ENCODE data around the gene LRRC75A.
A peak's percentile ranks its signal among the peaks of the same experiment; 100 is the strongest.

- TF ChIP-seq SUZ12 (IDR thresholded peaks at IDR 0.05; ENCODE audit: low read depth, low read length) (no peak), JUND (CRISPR knock-in tag; IDR thresholded peaks at IDR 0.05) (no peak), ZNF720 (CRISPR knock-in tag; IDR thresholded peaks at IDR 0.05) (no peak), POLR2A (IDR thresholded peaks at IDR 0.05; ENCODE audit: insufficient read depth in 1 of 2, low read depth in 2 of 2, low read length in 2 of 2) (0 out of 4 replicates have a peak, but pooled peaks of 1 of the 2 experiments have one; percentile 35), SMAD1 (CRISPR knock-in tag; IDR thresholded peaks at IDR 0.05; ENCODE audit: borderline replicate concordance, low read depth) (peak; percentile 38; the same call in 1 of the 2 replicates)
- TF ChIP-seq, protein P1, sequence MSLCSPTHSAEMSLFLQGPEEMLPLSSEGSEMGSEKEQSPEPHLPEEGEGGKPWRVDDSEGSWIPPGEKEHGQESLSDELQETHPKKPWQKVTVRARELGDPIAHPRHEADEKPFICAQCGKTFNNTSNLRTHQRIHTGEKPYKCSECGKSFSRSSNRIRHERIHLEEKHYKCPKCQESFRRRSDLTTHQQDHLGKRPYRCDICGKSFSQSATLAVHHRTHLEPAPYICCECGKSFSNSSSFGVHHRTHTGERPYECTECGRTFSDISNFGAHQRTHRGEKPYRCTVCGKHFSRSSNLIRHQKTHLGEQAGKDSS (CRISPR knock-in tag; IDR thresholded peaks at IDR 0.05; ENCODE audit: borderline replicate concordance, low read depth) = no peak
These were observed 76.7 kb downstream of the LRRC75A start, which contains the start of gene TRPV2 for GRCh38 chr17:16415031-16415924.
